GM21576 (cell line): ENCODE measurements around the gene LPCAT3.
A peak's percentile ranks its signal among the peaks of the same experiment; 100 is the strongest.

Source experiments
- ATAC-seq: cut with Tn5 transposase; IDR thresholded peaks from one replicate; pipeline ENCODE4 v1.9.1; 2021; ENCODE audit warnings: mild to moderate bottlenecking, moderate library complexity; ENCODE audit not compliant: unreplicated experiment

LPCAT3 gene

GRCh38 chr12:6941267-6941666, 77.0 kb downstream of the LPCAT3 start:
- no peak for ATAC-seq

- ATAC-seq = no peak
These were observed 79.1 kb downstream of the LPCAT3 start for GRCh38 chr12:6939191-6939540.

GRCh38 chr12:6938353-6939190, 79.7 kb downstream of the LPCAT3 start:
- ATAC-seq = no peak

- peak; percentile 89 for ATAC-seq
These were observed 80.6 kb downstream of the LPCAT3 start for GRCh38 chr12:6937481-6938352.

GRCh38 chr12:6936636-6937480, 81.4 kb downstream of the LPCAT3 start:
- ATAC-seq = peak; percentile 6

- ATAC-seq = no peak
These were observed 82.1 kb downstream of the LPCAT3 start for GRCh38 chr12:6936194-6936635.

- no peak for ATAC-seq
These were observed 82.7 kb downstream of the LPCAT3 start for GRCh38 chr12:6935371-6936193.

- no peak for ATAC-seq
These were observed 84.2 kb downstream of the LPCAT3 start for GRCh38 chr12:6934110-6934509.

- ATAC-seq = no peak
These were observed 85.5 kb downstream of the LPCAT3 start for GRCh38 chr12:6932766-6933165.

- no peak for ATAC-seq
These were observed 88.5 kb downstream of the LPCAT3 start for GRCh38 chr12:6929466-6930452.

- no peak for ATAC-seq
These were observed 89.4 kb downstream of the LPCAT3 start for GRCh38 chr12:6928703-6929407.

GRCh38 chr12:6928022-6928702, 90.1 kb downstream of the LPCAT3 start:
- ATAC-seq = no peak

- ATAC-seq = no peak
These were observed 90.8 kb downstream of the LPCAT3 start, which contains the start of gene ATN1 for GRCh38 chr12:6927379-6928021. ATN1 (plus strand) TSS chr12:6927959; CDS start chr12:6934002, 6,043 bp downstream.
